DMS 273 treated with DMSO at 0.1 percent for 48 hours (cell line): ENCODE data around the gene GALNT12.

Source experiments
- DNase-seq: peaks from one replicate; lab custom pipeline; 2025; lab: John Stamatoyannopoulos, UW

The GALNT12 gene

GRCh38 chr9:98861781-98862504 is 54.5 kb downstream of the GALNT12 start:
- DNase-seq = no peak

DNA sequence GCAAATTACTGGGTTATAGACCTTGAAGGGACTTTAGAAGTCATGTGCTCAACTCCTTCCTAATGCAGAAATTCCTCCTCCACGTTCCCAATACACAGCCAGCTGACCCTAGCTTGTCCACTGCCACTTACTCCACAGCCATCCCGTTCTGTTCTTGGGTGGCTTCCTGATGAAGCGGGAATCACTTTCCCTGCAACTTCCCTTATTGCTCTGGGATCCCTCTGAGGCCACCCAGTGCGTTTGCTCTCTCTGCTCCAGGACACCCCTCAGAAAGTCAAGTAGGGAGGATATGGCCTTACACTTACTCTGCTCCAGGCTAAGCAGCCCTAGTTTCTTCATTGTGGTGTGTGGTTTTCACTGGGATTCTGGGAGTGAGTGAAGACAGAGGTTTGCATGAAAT is 55.5 kb downstream of the GALNT12 start:
- DNase-seq = no peak

GRCh38 chr9:98864281-98865174 is 57.1 kb downstream of the GALNT12 start:
- DNase-seq = no peak

- DNase-seq = no peak
These were observed 57.9 kb downstream of the GALNT12 start for GRCh38 chr9:98865284-98865875.

DNA sequence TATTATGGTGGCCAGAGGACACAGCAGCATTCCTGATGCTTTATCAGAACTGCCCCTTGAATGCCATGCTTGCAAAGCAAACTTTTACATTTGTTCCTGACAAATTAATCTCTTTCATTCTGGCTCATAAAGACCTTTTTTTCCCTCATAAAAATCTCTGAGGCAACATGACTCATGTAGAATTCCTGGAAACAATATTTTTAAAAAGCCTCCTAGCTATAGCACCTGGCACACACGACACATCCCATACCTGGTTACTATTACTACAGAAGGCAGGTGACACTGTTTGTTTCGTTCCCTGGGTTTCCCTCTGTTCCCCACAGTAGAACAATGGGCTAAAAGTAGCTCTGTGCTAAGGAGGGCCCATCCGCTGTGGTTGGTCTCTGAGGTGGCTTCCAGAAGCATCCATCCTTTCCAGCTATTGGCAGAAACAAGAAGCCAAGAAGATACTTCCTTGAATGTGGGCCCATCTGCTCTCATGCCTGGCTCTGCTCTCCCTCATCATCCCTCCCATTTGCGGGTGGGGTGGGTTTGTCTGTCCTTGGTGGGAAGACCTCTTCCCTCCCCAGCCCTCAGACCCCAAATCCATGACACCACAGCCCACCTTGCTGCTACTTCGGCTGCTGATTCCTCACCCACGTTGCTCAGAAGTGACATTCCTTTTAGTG is 59.1 kb downstream of the GALNT12 start:
- no peak for DNase-seq

GRCh38 chr9:98867103-98867428 is 59.6 kb downstream of the GALNT12 start:
- no peak for DNase-seq

GRCh38 chr9:98867429-98868168 is 60.1 kb downstream of the GALNT12 start:
- DNase-seq = no peak

- DNase-seq = no peak
These were observed 61.7 kb downstream of the GALNT12 start for GRCh38 chr9:98869078-98869745.

DNA sequence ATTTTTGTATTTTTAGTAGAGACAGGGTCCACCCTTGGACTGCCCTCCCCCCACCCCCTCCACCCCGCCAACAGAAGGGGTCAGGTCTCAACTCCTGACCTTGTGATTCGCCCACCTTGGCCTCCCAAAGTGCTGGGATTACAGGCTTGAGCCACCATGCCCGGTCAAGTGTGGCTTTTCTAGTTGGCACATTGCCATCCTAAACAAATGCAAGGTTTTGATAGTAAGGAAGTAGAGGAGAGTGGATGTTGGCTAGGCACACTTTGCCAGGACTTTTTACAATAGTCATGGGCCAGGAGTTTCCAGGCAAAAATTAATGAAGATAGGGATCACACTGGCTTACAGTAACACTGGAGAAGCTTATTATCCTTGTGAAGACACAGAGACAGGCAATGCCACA is 62.4 kb downstream of the GALNT12 start:
- DNase-seq = no peak

DNA sequence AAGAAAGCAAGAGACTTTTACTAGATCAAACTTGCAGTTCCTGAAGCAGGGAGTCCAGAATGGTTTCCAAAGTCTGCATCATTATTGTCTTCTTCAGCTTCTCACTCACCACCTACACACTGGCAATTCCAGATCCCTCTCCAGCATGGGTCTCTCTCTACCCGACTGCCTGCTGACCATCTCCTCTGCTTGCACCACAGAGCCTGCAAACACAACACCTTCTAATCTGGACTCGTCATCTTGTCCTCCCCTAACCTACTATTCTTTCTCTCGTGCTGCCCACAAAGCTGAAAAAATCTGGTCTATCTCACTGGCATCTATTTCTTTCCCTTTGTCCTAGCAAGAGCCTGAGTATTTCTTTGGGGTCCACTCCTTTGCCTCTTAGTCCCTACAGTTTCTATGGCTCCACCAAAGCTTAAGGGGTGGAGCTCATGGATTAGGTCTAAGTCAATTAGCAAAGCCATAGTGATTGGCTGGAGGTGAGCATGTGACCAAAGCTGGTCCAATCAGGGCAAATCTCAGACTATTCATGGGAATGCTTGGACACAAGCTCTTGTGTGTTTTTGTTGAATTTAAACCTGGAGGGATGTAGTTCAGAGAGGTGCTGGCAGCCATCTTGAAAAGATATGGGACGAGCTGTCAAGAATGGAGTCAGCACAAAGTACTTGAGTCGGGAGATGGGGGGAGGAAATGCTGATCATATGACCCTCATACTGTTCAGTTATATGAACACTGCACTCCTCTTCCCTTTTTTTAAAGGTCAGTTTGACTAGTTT is 63.5 kb downstream of the GALNT12 start:
- DNase-seq = no peak

DNA sequence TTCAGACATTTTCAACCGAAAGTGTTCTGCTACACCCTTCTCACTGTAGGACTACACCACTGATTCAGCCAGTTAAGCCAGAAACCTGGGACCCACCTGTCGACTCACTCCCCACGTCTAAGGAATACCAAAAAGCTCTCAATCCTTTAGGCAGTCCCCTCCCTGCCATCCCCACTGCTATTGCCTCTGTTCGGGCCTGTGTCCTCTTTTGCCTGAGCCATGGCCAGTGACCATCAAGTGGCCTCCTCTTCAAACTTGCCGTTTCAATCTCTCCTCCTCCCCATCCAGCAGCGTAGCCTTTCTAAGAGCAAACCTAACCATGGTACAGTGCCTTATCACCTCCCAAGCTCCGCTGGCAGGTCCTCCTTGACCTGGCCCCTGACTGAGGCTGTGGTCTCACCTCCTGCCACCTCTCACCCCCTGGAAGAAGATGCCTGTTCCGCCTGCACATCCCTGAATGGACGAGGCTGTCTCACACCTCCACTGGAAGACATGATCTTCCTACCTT is 64.1 kb downstream of the GALNT12 start:
- no peak for DNase-seq

- DNase-seq = no peak
These were observed 66.1 kb downstream of the GALNT12 start for GRCh38 chr9:98873526-98873925.

DNA sequence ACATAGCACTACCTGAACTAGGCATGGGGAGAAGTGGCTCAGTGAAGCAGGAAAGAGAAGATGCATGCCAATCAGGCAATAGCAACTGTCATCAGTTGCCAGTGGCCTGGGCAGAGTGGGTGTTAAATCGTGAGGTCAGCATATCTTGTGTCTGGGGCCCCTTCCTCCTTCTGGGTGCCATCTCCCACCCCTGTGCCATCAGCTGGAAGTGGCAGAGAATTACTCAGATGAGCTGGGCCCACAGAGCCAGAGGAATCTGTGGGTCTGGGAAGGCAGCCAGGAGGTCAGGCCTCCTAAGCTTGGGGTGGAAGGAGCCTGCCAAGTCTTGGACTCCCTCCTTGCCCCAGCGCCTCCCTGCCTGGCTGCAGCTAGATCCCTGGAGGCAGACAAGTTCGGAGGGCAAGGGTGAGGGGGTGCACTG is 66.5 kb downstream of the GALNT12 start:
- DNase-seq = no peak

GRCh38 chr9:98874721-98875255 is 67.3 kb downstream of the GALNT12 start:
- no peak for DNase-seq

GRCh38 chr9:98875536-98875935 is 68.1 kb downstream of the GALNT12 start:
- no peak for DNase-seq

GRCh38 chr9:98877311-98877710 is 69.8 kb downstream of the GALNT12 start:
- no peak for DNase-seq

DNA sequence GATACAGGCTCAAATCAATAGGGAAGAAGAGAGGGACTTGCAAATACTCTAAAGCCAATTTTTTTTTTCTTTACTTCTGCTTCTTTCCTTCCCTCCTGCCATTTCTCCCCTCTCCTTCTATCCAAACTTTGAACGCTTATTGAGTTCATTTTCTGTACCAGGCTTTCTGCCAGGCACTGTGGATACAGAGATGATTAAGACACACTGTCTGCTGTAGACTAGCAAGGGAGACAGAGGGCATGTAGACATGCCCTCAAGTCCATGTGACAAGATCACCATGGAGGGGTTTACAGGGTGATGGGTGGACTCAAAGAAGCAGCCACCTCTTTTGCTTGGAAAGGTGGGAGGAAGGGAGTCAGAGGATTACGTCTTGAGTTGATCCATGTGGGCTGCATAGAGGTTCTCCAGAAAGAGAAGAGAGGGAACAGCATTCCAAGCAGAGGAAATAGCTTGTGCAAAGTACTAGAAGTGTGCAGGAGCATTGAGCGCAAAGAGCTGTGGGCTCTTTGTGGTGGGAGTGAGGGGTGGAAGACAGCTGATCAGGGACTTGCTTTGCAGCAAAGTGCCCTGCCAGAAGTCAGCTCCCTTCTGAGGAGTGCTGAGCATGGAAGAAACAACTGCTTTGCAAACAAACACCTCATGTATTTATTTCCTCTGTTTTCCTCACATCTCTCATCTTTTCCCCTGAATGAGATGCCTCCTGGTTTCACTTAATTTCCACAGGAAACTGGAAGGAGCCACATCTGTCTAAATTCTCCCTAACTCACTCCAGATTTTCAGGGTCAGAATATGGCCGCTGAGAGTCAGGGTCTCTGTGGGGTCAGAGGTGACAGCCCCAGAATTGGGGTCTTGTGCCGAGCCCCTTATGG is 71.9 kb downstream of the GALNT12 start:
- DNase-seq = no peak

GRCh38 chr9:98879963-98880310 is 72.5 kb downstream of the GALNT12 start:
- no peak for DNase-seq
